Measurements from ENCODE around the gene VIPAS39. TPM values are rescaled to one million over a fixed set of nuclear protein-coding genes. Genes with fewer than 3 reads are reported as not detected.

VIPAS39 gene
- total and polyA plus RNA-seq, 8 donors: 15.4 to 40.4 (median 30.2) TPM

DNA sequence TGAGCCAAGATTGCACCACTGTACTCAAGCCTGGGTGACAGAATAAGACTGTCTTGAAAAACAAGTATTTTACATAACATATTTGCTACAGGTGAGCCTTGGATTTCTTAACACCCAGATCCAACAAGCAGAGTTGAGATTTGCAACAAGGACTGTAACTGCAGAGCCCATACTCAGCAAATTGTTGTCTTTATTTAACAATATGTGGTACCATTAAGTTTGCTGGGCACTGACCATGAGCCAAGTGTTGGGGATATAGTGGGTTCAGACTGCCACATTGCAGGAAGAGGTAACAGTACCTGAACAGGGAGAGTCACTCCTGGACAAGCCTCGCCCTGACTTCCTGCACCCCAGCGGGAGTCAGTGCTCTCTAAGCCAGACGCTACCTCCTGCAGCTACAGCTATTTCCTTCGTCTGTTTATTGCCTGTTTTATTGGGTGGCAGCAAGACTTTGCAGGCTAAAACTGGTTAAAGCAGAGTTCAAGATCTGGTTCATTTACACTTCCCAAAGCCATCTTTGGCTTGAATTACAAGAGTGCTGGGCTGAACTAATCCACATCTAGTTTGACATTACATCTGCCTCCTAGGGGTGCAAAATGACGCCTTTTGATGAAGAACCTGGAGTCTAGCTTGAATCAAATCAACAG lies 12.9 kb upstream of the VIPAS39 start:
- intact Hi-C loops (cut with DNase I): no loop called here
- TF ChIP-seq, protein P1, sequence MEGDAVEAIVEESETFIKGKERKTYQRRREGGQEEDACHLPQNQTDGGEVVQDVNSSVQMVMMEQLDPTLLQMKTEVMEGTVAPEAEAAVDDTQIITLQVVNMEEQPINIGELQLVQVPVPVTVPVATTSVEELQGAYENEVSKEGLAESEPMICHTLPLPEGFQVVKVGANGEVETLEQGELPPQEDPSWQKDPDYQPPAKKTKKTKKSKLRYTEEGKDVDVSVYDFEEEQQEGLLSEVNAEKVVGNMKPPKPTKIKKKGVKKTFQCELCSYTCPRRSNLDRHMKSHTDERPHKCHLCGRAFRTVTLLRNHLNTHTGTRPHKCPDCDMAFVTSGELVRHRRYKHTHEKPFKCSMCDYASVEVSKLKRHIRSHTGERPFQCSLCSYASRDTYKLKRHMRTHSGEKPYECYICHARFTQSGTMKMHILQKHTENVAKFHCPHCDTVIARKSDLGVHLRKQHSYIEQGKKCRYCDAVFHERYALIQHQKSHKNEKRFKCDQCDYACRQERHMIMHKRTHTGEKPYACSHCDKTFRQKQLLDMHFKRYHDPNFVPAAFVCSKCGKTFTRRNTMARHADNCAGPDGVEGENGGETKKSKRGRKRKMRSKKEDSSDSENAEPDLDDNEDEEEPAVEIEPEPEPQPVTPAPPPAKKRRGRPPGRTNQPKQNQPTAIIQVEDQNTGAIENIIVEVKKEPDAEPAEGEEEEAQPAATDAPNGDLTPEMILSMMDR (IDR thresholded peaks at IDR 0.05): no peak
- Histone ChIP-seq H3K4me3 (no peak overlapping the region), H3K36me3 (peaks cover 0 to 48% of the 10 kb centered on the region in 2 donors), H3K9me3 (no peaks in the 10 kb centered on the region), H3K4me1 (no peaks in the 10 kb centered on the region), H3K27me3 (no peaks in the 10 kb centered on the region), H3K27ac (no peak overlapping the region)
- no peak for DNase-seq
- ATAC-seq: no peak

- TF ChIP-seq, protein P1 (IDR thresholded peaks at IDR 0.05): no peak
- Histone ChIP-seq H3K36me3 (peaks cover 0 to 56% of the 10 kb centered on the region in 2 donors), H3K4me1 (no peaks in the 10 kb centered on the region), H3K27ac (no peak overlapping the region), H3K4me3 (no peak overlapping the region), H3K27me3 (no peaks in the 10 kb centered on the region), H3K9me3 (no peaks in the 10 kb centered on the region)
- DNase-seq (no peak), ATAC-seq (no peak)
- intact Hi-C loops (cut with DNase I): no loop called here
Observed at GRCh38 chr14:77469539-77469938, 12.1 kb upstream of the VIPAS39 start.

GRCh38 chr14:77469067-77469505 lies 11.7 kb upstream of the VIPAS39 start:
- TF ChIP-seq, protein P1 (IDR thresholded peaks at IDR 0.05): no peak
- Histone ChIP-seq H3K27ac (no peak overlapping the region), H3K27me3 (no peaks in the 10 kb centered on the region), H3K9me3 (no peaks in the 10 kb centered on the region), H3K4me3 (no peak overlapping the region), H3K36me3 (peaks cover 0 to 60% of the 10 kb centered on the region in 2 donors), H3K4me1 (no peaks in the 10 kb centered on the region)
- intact Hi-C loops (cut with DNase I): no loop called here
- DNase-seq (peak in 1 of 4 donors; percentile 32), ATAC-seq (no peak)

DNA sequence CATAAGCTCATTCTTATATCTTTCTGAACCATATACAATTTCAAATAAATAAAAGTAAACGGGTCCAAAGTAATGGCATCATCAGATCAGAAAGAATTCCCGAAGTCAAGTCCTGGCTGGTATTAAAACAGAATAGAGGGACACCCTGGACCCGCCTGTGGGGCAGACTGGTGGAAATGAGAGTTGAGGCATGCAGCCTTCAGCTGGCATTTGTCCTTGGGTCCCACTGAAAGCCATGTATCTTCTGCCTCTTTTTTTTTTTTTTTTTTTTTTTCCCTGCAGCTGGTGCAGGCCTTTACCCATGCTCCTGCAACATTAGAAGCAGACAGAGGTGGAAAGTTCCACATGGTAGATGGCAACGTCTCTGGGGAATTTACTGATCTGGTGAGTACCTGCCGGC lies 10.4 kb upstream of the VIPAS39 start:
- intact Hi-C loops (cut with DNase I): no loop called here
- TF ChIP-seq, protein P1 (IDR thresholded peaks at IDR 0.05): no peak
- no peaks in the 10 kb centered on the region for H3K4me1 ChIP-seq
- no peak overlapping the region for H3K27ac ChIP-seq
- H3K4me3 ChIP-seq: no peak overlapping the region
- ATAC-seq (no peak), DNase-seq (no peak)
- H3K9me3 ChIP-seq: no peaks in the 10 kb centered on the region
- no peaks in the 10 kb centered on the region for H3K27me3 ChIP-seq
- peaks cover 0 to 73% of the 10 kb centered on the region in 2 donors for H3K36me3 ChIP-seq

DNA sequence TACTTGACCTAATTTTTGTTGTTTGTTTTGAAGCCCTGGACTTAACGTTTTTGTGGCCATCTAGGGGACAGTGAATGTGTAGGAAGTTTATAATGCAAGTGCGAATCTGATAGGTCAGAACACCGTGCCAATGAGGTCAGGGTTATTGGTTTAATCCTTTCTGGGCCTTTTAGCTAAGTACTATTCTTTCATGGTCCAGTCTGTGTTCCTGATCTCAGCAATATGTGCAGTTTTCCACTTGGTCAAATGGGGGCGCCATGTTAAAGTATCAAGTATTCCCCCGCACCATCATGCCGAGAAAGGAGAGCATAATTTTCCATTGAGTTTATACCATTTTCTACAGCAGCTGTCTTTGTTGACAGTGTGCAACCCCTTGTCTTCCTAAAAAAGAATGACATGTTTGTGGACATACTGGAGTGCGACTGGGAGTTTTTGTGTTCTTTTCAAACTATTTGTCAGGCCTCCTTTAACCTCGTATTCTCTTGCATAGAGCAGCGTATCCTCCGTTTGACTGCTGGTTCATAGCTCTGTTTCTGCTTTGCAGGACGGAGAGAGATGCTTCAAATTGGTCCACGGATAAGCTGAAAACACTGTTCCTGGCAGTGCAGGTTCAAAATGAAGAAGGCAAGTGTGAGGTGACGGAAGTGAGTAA lies 1.8 kb upstream of the VIPAS39 start:
- no peaks in the 10 kb centered on the region for H3K27me3 ChIP-seq
- peak overlapping the region; percentile 85 to 89 for H3K4me3 ChIP-seq
- peaks cover 12 to 32% of the 10 kb centered on the region in 2 donors for H3K4me1 ChIP-seq
- no peaks in the 10 kb centered on the region for H3K9me3 ChIP-seq
- TF ChIP-seq, protein P1 (IDR thresholded peaks at IDR 0.05): peak; percentile 37 to 54
- ATAC-seq (peak; percentile 8), DNase-seq (peak in 2 of 4 donors; percentile 9 to 35)
- peaks cover 4 to 47% of the 10 kb centered on the region in 2 donors for H3K36me3 ChIP-seq
- intact Hi-C loops (cut with DNase I): no loop called here
- H3K27ac ChIP-seq: no peak overlapping the region

Data from left lung (tissue), 10 donors.